HepG2 (cell line): Measurements from ENCODE around the gene MAP3K8. TPM values are rescaled to one million over a fixed set of nuclear protein-coding genes. Genes with fewer than 3 reads are reported as not detected.
A peak's percentile ranks its signal among the peaks of the same experiment; 100 is the strongest.

Experiments used
- AKNA ChIP-seq: sonication (generic); formaldehyde crosslinking; IDR thresholded peaks from 2 replicates; pipeline ENCODE4 v1.4.0; 2020; ENCODE audit warnings: missing genetic modification reagents, borderline replicate concordance
- CCAR2 ChIP-seq: fragments of 200-400 bp; formaldehyde crosslinking; optimal IDR thresholded peaks from 2 replicates; pipeline ENCODE3; 2018; ENCODE audit warnings: low read depth, mild to moderate bottlenecking, low read length, moderate library complexity
- CREBL2 ChIP-seq: sonication (generic); formaldehyde crosslinking; IDR thresholded peaks from 2 replicates; pipeline ENCODE4 v1.8.1; 2023; ENCODE audit warnings: missing genetic modification reagents, mild to moderate bottlenecking, borderline replicate concordance
- EED ChIP-seq: sonication (generic); formaldehyde crosslinking; IDR thresholded peaks from 2 replicates; pipeline ENCODE4 v1.5.0; 2020; ENCODE audit warnings: mild to moderate bottlenecking, missing genetic modification reagents
- EZH2 ChIP-seq: conservative IDR thresholded peaks from 2 replicates; pipeline ENCODE4 v1.6.1; 2012; ENCODE audit warnings: mild to moderate bottlenecking, low read depth, low read length, moderate library complexity
- HCFC1 ChIP-seq: fragments of 150-350 bp; IDR thresholded peaks from 2 replicates; pipeline ENCODE4 v1.6.1; 2014; ENCODE audit warnings: low read depth, low read length
- HNF4G ChIP-seq, 2 experiments: sonication (generic) in 1 of 2; formaldehyde crosslinking in 1 of 2; IDR thresholded peaks; 2 replicates each; pipeline versions ENCODE4 v1.4.0 to v1.6.1; 2011 to 2020; ENCODE audit warnings: borderline replicate concordance in 2 of 2, low read depth in 2 of 2, mild to moderate bottlenecking in 2 of 2, low read length in 1 of 2, missing genetic modification reagents in 1 of 2, moderate library complexity in 1 of 2
- IKZF1 ChIP-seq: fragments of 450-650 bp; IDR thresholded peaks from 2 replicates; pipeline ENCODE4 v1.7.1; 2016
- ISX ChIP-seq: sonication (generic); formaldehyde crosslinking; conservative IDR thresholded peaks from 2 replicates; pipeline ENCODE4 v1.5.0; 2020; ENCODE audit warnings: missing genetic modification reagents
- NFYC ChIP-seq: IDR thresholded peaks from 2 replicates; pipeline ENCODE4 v1.6.1; 2016; ENCODE audit warnings: missing genetic modification reagents, missing compliant biosample characterization
- PAX8 ChIP-seq: sonication (generic); formaldehyde crosslinking; IDR thresholded peaks from 2 replicates; pipeline ENCODE4 v1.8.0; 2022; ENCODE audit warnings: mild to moderate bottlenecking, missing genetic modification reagents, borderline replicate concordance
- RARA ChIP-seq: IDR thresholded peaks from 2 replicates; pipeline ENCODE4 v1.6.1; 2016; ENCODE audit warnings: missing genetic modification reagents, missing compliant biosample characterization
- TBX3 ChIP-seq: fragments of 450-650 bp; IDR thresholded peaks from 2 replicates; pipeline ENCODE4 v1.6.1; 2017; ENCODE audit warnings: antibody characterized with exemption, mild to moderate bottlenecking, inconsistent platforms, borderline replicate concordance
- ZFP36 ChIP-seq: fragments of 150-350 bp; IDR thresholded peaks from 2 replicates; pipeline ENCODE4 v1.6.1; 2018; ENCODE audit warnings: borderline replicate concordance, low read length, low read depth; ENCODE audit not compliant: partially characterized antibody
- ZNF616 ChIP-seq: sonication (generic); formaldehyde crosslinking; IDR thresholded peaks from 2 replicates; pipeline ENCODE4 v1.5.0; 2020; ENCODE audit warnings: low read depth, mild to moderate bottlenecking, missing genetic modification reagents
- ZXDC ChIP-seq: sonication (generic); formaldehyde crosslinking; IDR thresholded peaks from 2 replicates; pipeline ENCODE4 v1.5.0; 2020; ENCODE audit warnings: mild to moderate bottlenecking, missing genetic modification reagents
- polyA plus RNA-seq, 8 experiments: library from polyadenylated mRNA; depleted of rRNA in 3 of 8; stranded (reverse) in 7 of 8; unstranded in 1 of 8; fragments of >200 nt; fragmentation: Illumina TruSeq in 4 of 8; extraction: Trizol in 4 of 8; gene quantifications; 2 replicates each; pipeline versions ENCODE4 v1.2.1 to v1.2.3, GENCODE V29; 2011 to 2016; ENCODE audit warnings: low read depth in 4 of 8, missing spikeins in 1 of 8, mixed read lengths in 1 of 8; ENCODE audit not compliant: insufficient read depth in 1 of 8
- total RNA-seq, 5 experiments: library from RNA; depleted of rRNA; stranded (reverse); fragments of >200 nt; fragmentation: Illumina TruSeq; extraction: Trizol; gene quantifications; 2 replicates each; pipeline ENCODE4 v1.2.3, GENCODE V29; 2016; ENCODE audit warnings: low read depth in 1 of 5

Gene MAP3K8
- total and polyA plus RNA-seq, 2 of the 13 experiments (the other 11 are each of a cell fraction or from before 2014, with no cell fraction given): 19.3 to 37.9 TPM

GRCh38 chr10:30434273-30435072 lies 489 bp downstream of the MAP3K8 start (continued):
- TF ChIP-seq AKNA (CRISPR knock-in tag) (0 out of 2 replicates have a peak, but pooled peaks have one; percentile 36), TBX3 (no peak), CREBL2 (CRISPR knock-in tag) (0 out of 2 replicates have a peak, but pooled peaks have one; percentile 30), ZXDC (CRISPR knock-in tag) (0 out of 2 replicates have a peak, but pooled peaks have one; percentile 80), EED (CRISPR knock-in tag) (peak; percentile 53; the same call in 1 of the 2 replicates), IKZF1 (no peak), ZNF616 (CRISPR knock-in tag) (no peak), RARA (CRISPR knock-in tag) (peak; percentile 71), EZH2 (no peak), ZFP36 (no peak), PAX8 (CRISPR knock-in tag) (no peak), NFYC (CRISPR knock-in tag) (no peak), CCAR2 (no peak), ISX (no peak), HNF4G (IDR thresholded peaks at IDR 0.05; ENCODE audit: borderline replicate concordance, low read depth, low read length) (peak; percentile 32; the same call in 1 of the 2 replicates), HNF4G (CRISPR knock-in tag; IDR thresholded peaks at IDR 0.05; ENCODE audit: borderline replicate concordance, low read depth) (no peak), HCFC1 (no peak; the same call in 1 of the 2 replicates)
